GOT3 (cell line): ENCODE measurements around the gene CTSF.

Experiments used
- DNase-seq: peaks from one replicate; lab custom pipeline; 2025; ENCODE audit warnings: mixed read lengths; lab: John Stamatoyannopoulos, UW

The CTSF gene

DNA sequence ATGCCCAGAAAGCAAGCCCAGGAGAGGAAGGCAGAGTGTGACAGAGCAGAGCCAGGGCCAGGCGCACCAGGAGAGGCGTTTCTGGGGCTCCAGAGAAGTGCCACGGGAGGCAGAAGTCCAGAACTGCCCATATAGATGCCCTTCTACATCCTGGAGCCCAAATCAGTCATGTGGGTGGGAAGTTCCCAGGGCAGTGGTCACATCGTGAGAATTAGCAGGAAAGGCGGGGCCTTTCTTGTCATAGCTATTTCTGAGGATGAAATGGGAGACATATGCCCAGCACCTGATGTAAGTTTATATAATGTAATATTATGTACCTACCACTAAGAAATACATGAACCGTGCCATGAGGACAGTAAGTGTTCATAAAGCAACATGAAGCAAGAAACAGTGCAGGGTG is 35.6 kb downstream of the CTSF start:
- no peak for DNase-seq

- no peak for DNase-seq
Measured at GRCh38 chr11:66531841-66532240, 36.6 kb downstream of the CTSF start.

DNA sequence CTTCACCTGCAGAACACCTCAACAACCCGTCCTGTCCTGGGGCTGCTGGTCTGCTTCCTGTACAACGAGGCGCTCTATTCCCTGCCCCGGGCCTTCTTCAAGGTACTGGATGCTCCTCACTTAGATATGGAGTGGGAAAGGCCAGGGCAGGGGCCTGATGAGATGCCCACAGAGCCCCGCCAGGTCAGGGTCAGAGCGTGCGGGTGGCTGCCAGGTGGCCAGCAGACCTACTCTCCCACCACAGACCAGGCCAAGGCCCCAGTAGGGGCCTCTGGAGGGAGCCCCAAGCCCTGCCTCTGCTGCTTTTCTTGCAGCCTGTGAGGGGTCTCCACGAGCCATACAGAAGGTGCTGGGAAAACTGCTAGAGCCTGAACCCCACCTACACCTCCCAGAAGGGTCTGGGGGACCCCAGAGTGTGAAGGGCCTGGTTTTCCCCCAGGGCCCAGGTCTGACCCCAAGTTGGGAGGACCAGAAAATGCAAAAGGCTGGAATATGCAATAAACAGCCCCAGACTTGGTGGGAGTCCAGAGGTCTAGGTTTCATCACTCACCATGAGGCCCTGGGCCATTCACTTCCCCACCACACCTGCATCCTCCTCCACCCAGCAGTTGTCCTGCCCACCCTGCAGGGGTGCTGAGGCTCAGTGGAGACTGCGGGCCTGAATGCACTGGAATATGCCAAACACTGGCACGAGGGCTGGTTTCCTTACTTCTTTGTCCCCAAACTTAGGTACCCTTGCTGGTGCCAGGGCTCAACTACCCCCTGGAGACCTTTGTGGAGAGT is 37.3 kb downstream of the CTSF start:
- no peak for DNase-seq

- no peak for DNase-seq
Measured at GRCh38 chr11:66529655-66530054, 38.8 kb downstream of the CTSF start.

DNA sequence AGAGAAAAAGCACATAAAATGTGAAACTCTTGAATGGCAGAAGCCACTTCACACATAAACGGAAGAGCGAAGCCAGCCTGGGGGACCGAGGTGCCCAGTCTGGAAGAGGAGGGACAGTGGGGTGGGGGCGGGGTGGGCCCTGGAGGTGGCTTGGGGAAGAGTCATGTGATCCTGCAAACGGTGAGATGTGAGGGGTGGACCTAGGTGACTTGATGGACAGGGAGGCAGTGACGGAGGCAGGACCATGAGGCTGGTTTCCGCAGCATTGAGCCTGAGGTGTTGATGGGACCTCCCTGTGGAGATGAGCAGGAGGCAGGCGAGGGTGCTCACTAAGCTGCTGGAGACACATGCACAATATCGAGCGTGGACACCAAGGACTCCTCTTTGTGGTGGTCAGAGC is 39.3 kb downstream of the CTSF start:
- no peak for DNase-seq

DNA sequence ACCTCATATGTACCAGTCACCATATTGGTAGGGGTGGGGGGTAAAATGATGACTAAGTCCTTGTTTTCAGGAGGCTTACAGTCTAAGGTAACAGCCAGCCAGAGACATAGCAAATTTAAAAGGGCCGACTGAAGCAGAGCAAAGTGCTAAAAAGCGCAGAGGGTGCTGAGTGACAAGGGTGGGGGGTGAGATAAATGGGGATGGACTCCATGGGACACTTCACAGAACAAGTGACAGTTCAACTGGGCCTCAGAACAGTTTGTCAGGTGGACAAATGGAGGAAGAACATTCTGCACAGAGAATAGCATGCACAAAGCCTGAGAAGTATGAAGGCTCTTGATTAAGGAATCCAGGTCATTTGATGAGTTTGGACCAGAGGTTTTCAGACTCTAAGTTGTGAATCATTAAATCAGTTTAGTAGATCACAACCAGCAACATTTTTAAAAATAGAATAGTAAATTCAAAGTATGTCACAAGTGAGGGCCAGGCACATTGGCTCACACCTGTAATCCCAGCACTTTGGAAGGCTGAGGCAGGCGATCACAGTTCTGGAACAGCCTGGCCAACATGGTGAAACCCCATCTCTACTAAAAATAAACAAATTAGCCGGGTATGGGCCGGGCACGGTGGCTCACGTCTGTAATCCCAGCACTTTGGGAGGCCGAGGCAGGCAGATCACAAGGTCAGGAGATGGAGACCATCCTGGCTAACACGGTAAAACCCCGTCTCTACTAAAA is 43.9 kb downstream of the CTSF start:
- no peak for DNase-seq

DNA sequence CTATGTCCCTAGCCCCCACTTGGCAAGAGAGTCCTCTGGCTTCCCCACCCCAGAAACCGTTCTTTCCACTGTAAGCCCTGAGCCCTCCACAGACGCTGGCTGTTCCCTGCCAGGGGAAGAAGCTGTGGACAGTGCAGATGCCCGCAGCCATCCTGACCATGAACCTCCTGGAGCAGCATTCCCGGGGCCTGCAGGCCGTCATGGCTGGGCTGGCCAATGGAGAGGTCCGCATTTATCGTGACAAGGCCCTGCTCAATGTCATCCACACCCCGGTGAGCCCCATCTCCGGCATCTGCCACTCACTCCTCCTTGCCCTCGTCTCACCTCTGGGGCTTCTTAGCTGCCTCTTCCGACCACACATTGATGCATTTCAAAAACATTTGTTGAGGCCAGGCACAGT is 44.8 kb downstream of the CTSF start:
- no peak for DNase-seq
